ENCODE results near the gene TNFAIP3.
A peak's percentile ranks its signal among the peaks of the same experiment; 100 is the strongest.
"Not testable (repeated sequence)": the region's sequence is repeated elsewhere in the genome, so short reads cannot be mapped to it uniquely, and the experiment has no call there.

Gene TNFAIP3

GRCh38 chr6:137893181-137893580, 26.1 kb downstream of the TNFAIP3 start:
- no peak for DNase-seq (ENCODE audit: low read depth, low spot score)
- peak overlapping the region; percentile 85 for H3K27ac ChIP-seq

- H3K27ac ChIP-seq: peak overlapping the region; percentile 85
- no peak for DNase-seq (ENCODE audit: low read depth, low spot score)
Observed at GRCh38 chr6:137893726-137894125, 26.7 kb downstream of the TNFAIP3 start.

- DNase-seq (ENCODE audit: low read depth, low spot score): not testable (repeated sequence)
- peak overlapping the region; percentile 85 for H3K27ac ChIP-seq
Observed at GRCh38 chr6:137894378-137894777, 27.3 kb downstream of the TNFAIP3 start.

- no peak for DNase-seq (ENCODE audit: low read depth, low spot score)
- H3K27ac ChIP-seq: peak overlapping the region; percentile 85
Observed at GRCh38 chr6:137894779-137895385, 27.8 kb downstream of the TNFAIP3 start.

- DNase-seq (ENCODE audit: low read depth, low spot score): no peak
- no peak overlapping the region for H3K27ac ChIP-seq
Observed at GRCh38 chr6:137896647-137897046, 29.6 kb downstream of the TNFAIP3 start.

DNA sequence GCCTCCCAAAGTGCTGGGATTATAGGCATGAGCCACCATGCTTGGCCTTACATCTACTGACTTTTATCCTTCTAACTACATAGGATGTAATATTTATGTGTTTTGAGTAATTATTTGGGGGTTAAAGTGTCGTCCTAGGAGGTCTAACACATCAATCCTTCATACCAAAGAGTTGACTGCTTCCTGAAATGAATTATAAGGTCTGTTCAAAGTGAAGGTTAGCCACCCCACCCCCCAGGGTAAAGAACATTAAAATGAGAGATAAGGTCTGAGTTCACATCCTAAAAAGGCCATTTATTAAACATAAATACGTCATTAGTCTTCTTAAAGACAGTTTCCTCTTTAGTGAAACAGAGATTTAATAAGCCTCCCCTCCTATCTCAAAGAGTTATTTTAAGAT, 33.8 kb downstream of the TNFAIP3 start:
- no peak for DNase-seq (ENCODE audit: low read depth, low spot score)
- H3K27ac ChIP-seq: no peak overlapping the region

DNA sequence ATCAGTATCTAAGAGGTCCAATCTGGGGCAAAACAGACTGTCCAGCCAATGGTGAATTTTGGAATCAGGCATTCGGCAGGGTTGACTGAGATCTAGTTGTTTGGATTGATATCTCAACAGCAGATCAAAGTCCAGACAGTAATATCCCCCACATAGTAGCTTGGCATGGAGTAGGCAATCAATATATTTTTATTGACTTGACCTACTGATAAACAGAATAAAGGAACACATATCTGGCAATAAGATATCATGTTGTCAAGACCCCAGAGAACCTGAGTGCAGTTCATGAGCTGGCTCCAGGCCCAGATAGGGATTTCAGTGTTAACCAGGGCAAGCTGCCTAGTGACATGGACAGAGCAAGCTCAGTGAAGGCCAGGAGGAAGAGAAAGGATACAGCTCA, 34.4 kb downstream of the TNFAIP3 start:
- no peak overlapping the region for H3K27ac ChIP-seq
- DNase-seq (ENCODE audit: low read depth, low spot score): no peak

GRCh38 chr6:137902699-137903098, 35.6 kb downstream of the TNFAIP3 start:
- H3K27ac ChIP-seq: no peak overlapping the region
- DNase-seq (ENCODE audit: low read depth, low spot score): no peak

- DNase-seq (ENCODE audit: low read depth, low spot score): no peak
- no peak overlapping the region for H3K27ac ChIP-seq
Observed at GRCh38 chr6:137903274-137903932, 36.3 kb downstream of the TNFAIP3 start.

DNA sequence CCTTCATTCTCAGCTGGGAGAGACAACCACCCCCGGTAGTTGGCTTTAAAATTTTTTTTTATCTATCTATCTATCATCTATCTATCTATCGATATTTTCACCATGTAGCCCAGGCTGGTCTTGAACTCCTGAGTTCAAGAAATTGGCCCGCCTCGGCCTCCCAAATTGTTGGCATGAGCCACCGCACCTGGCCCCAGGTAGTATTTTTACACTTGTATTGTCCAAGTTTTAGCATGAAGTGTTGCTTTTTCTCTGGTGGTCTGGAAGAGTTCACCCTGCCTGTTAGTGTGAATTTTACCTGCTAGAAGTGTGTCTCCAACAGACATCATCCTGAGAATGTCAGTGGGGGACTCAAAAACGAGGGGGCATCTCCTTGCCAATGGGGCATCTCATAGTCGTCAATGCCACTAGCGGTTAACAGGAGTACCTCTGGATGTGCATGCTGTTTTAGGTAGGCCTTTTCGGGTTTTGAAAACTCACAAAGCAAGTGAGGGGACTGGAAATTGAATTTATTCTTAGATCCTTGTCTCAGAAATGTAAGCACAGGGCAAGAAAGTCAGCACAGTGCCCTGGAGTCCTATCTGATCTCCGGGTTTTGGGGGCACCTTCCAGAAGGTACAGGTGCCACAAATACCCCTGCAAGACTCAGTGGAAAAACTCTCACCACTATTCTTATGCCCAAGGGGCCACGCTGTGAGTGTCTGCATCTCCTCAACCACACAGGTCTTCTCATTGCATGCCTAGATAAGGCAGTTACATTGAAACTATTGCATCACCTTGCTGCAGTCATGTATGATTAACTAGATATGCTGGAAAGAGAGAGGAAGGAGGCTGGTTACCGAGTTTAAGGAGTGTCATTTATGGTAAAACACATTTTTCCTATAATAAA, 37.1 kb downstream of the TNFAIP3 start:
- no peak for DNase-seq (ENCODE audit: low read depth, low spot score)
- H3K27ac ChIP-seq: peak overlapping the region; percentile 19

DNA sequence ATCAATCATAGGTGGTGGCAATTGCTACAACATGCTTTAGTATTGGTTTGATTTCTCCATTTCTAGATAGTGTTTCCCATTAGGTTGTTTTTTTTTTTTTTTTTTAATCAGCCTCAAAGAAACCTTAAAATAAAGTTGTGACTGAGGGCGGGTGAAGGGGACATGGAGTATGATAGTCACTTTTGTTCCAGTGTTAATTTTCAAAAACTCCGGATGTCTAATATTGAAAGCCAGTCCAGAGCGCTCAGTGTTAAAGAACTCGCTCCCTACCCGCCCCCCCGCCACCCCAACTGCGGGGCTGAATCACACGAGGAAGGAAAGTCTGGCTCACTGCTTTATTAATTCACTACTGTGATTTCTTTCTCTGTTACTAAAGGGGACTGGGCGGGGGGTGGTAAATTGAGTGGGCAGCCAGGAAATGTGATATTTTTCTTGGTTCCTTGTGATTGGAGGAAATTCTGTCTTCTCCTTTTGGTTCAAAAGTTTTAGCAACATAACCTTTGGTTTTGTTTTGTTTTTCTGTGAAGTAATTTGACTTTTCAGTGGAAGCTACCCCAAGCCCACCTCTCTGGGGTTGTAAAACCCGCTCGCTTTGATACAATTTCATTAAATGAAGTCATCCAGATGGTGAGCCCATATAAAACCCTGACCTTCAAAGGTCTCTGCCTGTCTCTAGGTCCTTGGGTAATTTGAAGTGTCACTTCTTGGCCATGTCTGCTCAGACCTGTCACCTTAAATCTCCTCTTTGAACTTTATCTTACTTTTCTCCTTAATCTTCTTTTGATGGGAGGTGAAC, 38.0 kb downstream of the TNFAIP3 start:
- H3K27ac ChIP-seq: peak overlapping the region; percentile 19
- DNase-seq (ENCODE audit: low read depth, low spot score): no peak

GRCh38 chr6:137906020-137906472, 39.0 kb downstream of the TNFAIP3 start:
- no peak overlapping the region for H3K27ac ChIP-seq
- no peak for DNase-seq (ENCODE audit: low read depth, low spot score)

DNA sequence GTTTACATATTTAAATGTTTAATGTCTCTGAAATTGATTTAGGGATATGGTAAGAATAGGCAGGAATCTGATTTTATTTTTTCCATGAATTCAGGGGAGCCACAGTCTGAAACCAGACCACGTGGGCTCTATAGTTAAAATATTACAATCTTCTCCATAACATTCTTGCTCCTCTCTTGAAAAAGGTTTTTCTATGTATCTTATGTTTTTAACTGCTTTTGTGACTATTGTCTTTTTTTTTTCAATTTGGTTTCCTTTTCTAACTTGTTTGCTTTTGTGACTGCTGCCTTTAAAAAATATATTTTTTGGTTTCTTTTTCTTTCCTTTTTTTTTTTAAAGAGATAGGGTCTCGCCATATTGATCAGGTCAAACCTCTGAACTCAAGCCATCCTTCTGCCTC, 40.1 kb downstream of the TNFAIP3 start:
- DNase-seq (ENCODE audit: low read depth, low spot score): no peak
- H3K27ac ChIP-seq: no peak overlapping the region

GRCh38 chr6:137909533-137909932, 42.5 kb downstream of the TNFAIP3 start:
- no peak for DNase-seq (ENCODE audit: low read depth, low spot score)
- no peak overlapping the region for H3K27ac ChIP-seq

DNA sequence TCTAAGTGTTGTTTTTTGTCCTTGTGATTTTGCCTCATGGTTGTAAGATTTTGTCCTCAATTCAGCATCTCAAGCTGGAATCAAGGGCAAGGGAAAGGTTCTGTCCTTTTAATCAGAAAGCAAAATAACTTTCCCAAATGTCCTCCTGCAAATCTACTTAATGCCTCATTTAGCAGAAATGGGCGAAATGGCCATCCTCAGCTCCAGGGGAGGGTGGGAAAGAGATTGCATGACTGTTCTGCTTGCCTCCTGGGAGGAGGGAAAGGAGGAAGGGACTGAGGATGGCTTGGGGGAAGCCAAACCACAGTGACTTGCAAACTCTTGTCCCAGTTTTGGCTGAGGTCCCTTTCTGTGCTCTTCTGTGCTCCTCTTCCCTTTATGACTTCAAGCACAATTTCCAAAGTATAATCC, 43.4 kb downstream of the TNFAIP3 start:
- no peak for DNase-seq (ENCODE audit: low read depth, low spot score)
- no peak overlapping the region for H3K27ac ChIP-seq

DNA sequence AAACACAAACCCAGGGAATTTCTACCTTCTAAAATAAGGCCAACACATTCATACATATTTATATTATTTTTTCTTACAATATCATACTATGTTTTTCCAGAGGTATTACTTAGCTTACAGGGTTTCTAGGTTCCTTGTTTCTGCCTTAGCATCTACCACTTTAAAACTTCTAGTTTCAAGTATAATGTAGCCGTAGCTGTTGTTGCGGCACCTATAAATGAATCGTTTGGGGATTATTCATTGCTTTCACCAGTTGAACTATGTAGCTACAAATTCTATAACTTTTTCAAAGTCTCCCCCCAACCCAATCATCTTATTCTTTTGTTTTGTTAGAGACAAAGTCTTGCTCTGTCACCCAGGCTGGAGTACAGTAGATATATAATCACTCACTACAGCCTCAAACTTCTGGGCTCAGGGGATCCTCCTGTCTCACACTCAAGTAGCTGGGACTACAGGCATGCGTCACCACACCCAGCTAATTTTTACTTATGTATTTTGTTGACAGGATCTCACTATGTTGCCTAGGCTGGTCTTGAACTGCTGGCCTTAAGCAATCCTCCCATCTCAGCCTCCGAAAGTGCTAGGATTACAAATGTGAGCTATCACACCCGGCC, 43.9 kb downstream of the TNFAIP3 start:
- DNase-seq (ENCODE audit: low read depth, low spot score): no peak
- no peak overlapping the region for H3K27ac ChIP-seq

GRCh38 chr6:137911675-137912191, 44.7 kb downstream of the TNFAIP3 start:
- H3K27ac ChIP-seq: no peak overlapping the region
- no peak for DNase-seq (ENCODE audit: low read depth, low spot score)

- DNase-seq (ENCODE audit: low read depth, low spot score): no peak
- no peak overlapping the region for H3K27ac ChIP-seq
Observed at GRCh38 chr6:137912813-137913212, 45.8 kb downstream of the TNFAIP3 start.

DNA sequence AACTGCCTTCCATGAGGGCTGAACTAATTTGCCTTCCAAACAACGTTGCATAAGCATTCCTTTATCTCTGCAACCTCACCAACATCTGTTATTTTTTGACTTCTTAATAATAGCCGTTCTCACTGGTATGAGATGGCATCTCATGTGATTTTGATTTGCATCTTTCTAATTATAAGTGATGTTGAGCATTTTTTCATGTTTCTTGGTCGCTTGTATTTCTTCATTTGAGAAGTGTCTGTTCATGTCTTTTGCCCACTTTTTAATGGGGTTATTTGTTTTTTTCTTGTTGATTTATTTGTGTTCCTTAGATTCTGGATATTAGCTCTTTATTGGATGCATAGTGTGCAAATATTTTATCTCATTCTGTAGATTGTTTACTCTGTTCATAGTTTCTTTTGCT, 46.4 kb downstream of the TNFAIP3 start:
- no peak for DNase-seq (ENCODE audit: low read depth, low spot score)
- H3K27ac ChIP-seq: no peak overlapping the region

Data from epithelial cell of prostate (primary cell).